IMR-90 (cell line): ENCODE data around the gene SINHCAF. TPM values are rescaled to one million over a fixed set of nuclear protein-coding genes. Genes with fewer than 3 reads are reported as not detected.
"Not testable (repeated sequence)": the region's sequence is repeated elsewhere in the genome, so short reads cannot be mapped to it uniquely, and the experiment has no call there.

Experiments
- ATAC-seq: fragments of 200-7000 bp; cut with Tn5 transposase; 2 replicates; pipeline ENCODE4 v1.9.1; 2020; ENCODE audit warnings: low read depth, mild to moderate bottlenecking, moderate library complexity
- BruUV-seq: library from RNA; stranded (reverse); fragments of 400-500 nt; replicated peaks from 2 replicates; lab custom pipeline; 2021; lab: Mats Ljungman, UMichigan
- CTCF ChIA-PET: fragments of 300-600 bp; formaldehyde crosslinking; extraction: SDS; loops from one replicate; lab custom pipeline; 2021; ENCODE audit warnings: antibody characterized with exemption; lab: Yijun Ruan, JAX
- POLR2A ChIA-PET: fragments of 300-600 bp; sonication (Branson Sonifier 250); formaldehyde crosslinking; loops from one replicate; lab custom pipeline; 2022; ENCODE audit warnings: antibody characterized with exemption; ENCODE audit not compliant: unreplicated experiment; lab: Charles Lee
- DNase-seq: peaks from one replicate; pipeline ENCODE4 v3.0.0; 2013
- H2AFZ ChIP-seq: replicated peaks from 2 replicates; pipeline ENCODE3; 2013; ENCODE audit warnings: low read length, mild to moderate bottlenecking; ENCODE audit not compliant: poor library complexity
- H2AK5ac ChIP-seq: 2 replicates; pipeline ENCODE4 v1.6.1; 2013; ENCODE audit warnings: low read depth, low read length, inconsistent platforms
- H2AK9ac ChIP-seq: replicated peaks from 2 replicates; pipeline ENCODE3; 2013; ENCODE audit warnings: mild to moderate bottlenecking, low read depth, low read length, moderate library complexity; ENCODE audit not compliant: poor library complexity
- H2BK120ac ChIP-seq: 2 replicates; pipeline ENCODE4 v1.6.1; 2013; ENCODE audit warnings: low read depth, low read length, inconsistent platforms
- H2BK15ac ChIP-seq: 3 replicates; pipeline ENCODE4 v1.6.1; 2013; ENCODE audit warnings: low read depth, low read length, inconsistent platforms
- H2BK20ac ChIP-seq: 2 replicates; pipeline ENCODE4 v1.6.1; 2013; ENCODE audit warnings: low read depth, mild to moderate bottlenecking, inconsistent platforms, low read length, moderate library complexity
- H2BK5ac ChIP-seq: 2 replicates; pipeline ENCODE4 v1.6.1; 2013; ENCODE audit warnings: mild to moderate bottlenecking, low read depth, low read length, inconsistent platforms; ENCODE audit not compliant: poor library complexity, severe bottlenecking
- H3K14ac ChIP-seq: replicated peaks from 2 replicates; pipeline ENCODE4 v1.6.1; 2013; ENCODE audit warnings: low read depth, low read length, inconsistent platforms
- H3K18ac ChIP-seq: 2 replicates; pipeline ENCODE4 v1.6.1; 2013; ENCODE audit warnings: low read depth, low read length, control low read depth
- H3K23ac ChIP-seq: 2 replicates; pipeline ENCODE4 v1.6.1; 2013; ENCODE audit warnings: low read depth, low read length, inconsistent platforms
- H3K27ac ChIP-seq: 2 replicates; pipeline ENCODE4 v1.5.1; 2013; ENCODE audit warnings: mild to moderate bottlenecking, control low read depth, low read length; ENCODE audit not compliant: insufficient read depth
- H3K27me3 ChIP-seq: 2 replicates; pipeline ENCODE4 v1.6.1; 2013; ENCODE audit warnings: low read length; ENCODE audit not compliant: control insufficient read depth, insufficient read depth
- H3K36me3 ChIP-seq: 2 replicates; pipeline ENCODE4 v1.6.1; 2013; ENCODE audit warnings: low read length, mixed read lengths; ENCODE audit not compliant: control insufficient read depth, insufficient read depth
- H3K4ac ChIP-seq: 2 replicates; pipeline ENCODE4 v1.6.1; 2013; ENCODE audit warnings: low read depth, low read length, inconsistent platforms
- H3K4me1 ChIP-seq: 2 replicates; pipeline ENCODE4 v1.6.1; 2013; ENCODE audit warnings: low read length, mixed read lengths; ENCODE audit not compliant: control insufficient read depth, insufficient read depth
- H3K4me2 ChIP-seq: 2 replicates; pipeline ENCODE4 v1.6.1; 2013; ENCODE audit warnings: low read depth, mild to moderate bottlenecking, control low read depth, low read length, moderate library complexity
- H3K4me3 ChIP-seq: 2 replicates; pipeline ENCODE4 v1.5.1; 2013; ENCODE audit warnings: low read depth, mild to moderate bottlenecking, control low read depth, low read length, moderate library complexity; ENCODE audit not compliant: insufficient read depth
- H3K56ac ChIP-seq: 2 replicates; pipeline ENCODE4 v1.6.1; 2013; ENCODE audit warnings: low read length, inconsistent platforms; ENCODE audit not compliant: insufficient read depth; ENCODE audit errors: extremely low read depth
- H3K79me1 ChIP-seq, 2 experiments: 2 replicates each; pipeline ENCODE4 v1.6.1; 2013; ENCODE audit warnings: low read length in 2 of 2, inconsistent platforms in 1 of 2, low read depth in 1 of 2
- H3K9ac ChIP-seq: 2 replicates; pipeline ENCODE4 v1.6.1; 2013; ENCODE audit warnings: low read depth, low read length, control low read depth
- H3K9me1 ChIP-seq: 2 replicates; pipeline ENCODE4 v1.6.1; 2013; ENCODE audit warnings: low read length, inconsistent platforms; ENCODE audit not compliant: insufficient read depth
- H3K9me3 ChIP-seq: 2 replicates; pipeline ENCODE4 v1.6.1; 2013; ENCODE audit warnings: low read length; ENCODE audit not compliant: control insufficient read depth, insufficient read depth
- H4K20me1 ChIP-seq: 2 replicates; pipeline ENCODE4 v1.6.1; 2013; ENCODE audit warnings: low read length, inconsistent platforms; ENCODE audit not compliant: insufficient read depth
- H4K5ac ChIP-seq: 2 replicates; pipeline ENCODE4 v1.6.1; 2013; ENCODE audit warnings: mild to moderate bottlenecking, low read depth, low read length, control low read depth
- H4K8ac ChIP-seq, 2 experiments: 2 replicates each; pipeline ENCODE4 v1.6.1; 2013; ENCODE audit warnings: low read depth in 2 of 2, low read length in 2 of 2, control low read depth in 1 of 2, inconsistent platforms in 1 of 2
- H4K91ac ChIP-seq: 2 replicates; pipeline ENCODE4 v1.6.1; 2013; ENCODE audit warnings: low read depth, low read length, inconsistent platforms; ENCODE audit not compliant: insufficient read depth
- BHLHE40 ChIP-seq: fragments of 150-350 bp; IDR thresholded peaks from 2 replicates; pipeline ENCODE4 v1.6.1; 2016; ENCODE audit warnings: mild to moderate bottlenecking, low read depth, low read length
- WGBS, 2 experiments: methylation state at CpG; one replicate each; pipeline versions ENCODE4 v1.1.5 to v1.1.7; 2013; ENCODE audit warnings: missing lambda C conversion rate in 2 of 2; ENCODE audit not compliant: insufficient read length in 1 of 2; ENCODE audit errors: extremely low coverage in 2 of 2; 5-methylcytosine and 5-hydroxymethylcytosine counted together
- dilution Hi-C: fragments of 300-500 bp; cut with HindIII; formaldehyde crosslinking; loops from one replicate; pipeline ENCODE4 v1.14.3; 2018; ENCODE audit warnings: low sequenced_read_pairs; ENCODE audit not compliant: unreplicated experiment
- in situ Hi-C: fragments of 300-500 bp; cut with MboI; formaldehyde crosslinking; loops from 3 replicates; pipeline ENCODE4 v1.14.3; 2019; ENCODE audit warnings: low sequenced_read_pairs, inconsistent platforms, mixed read lengths
- intact Hi-C: fragments of 100-400 bp; cut with micrococcal nuclease; formaldehyde crosslinking; loops from 2 replicates; pipeline ENCODE4 v1.10.0; 2022
- polyA plus RNA-seq, 3 experiments: library from polyadenylated mRNA; depleted of rRNA; stranded (reverse); fragments of >200 nt; gene quantifications; 2 replicates each; pipeline ENCODE4 v1.2.3, GENCODE V29; 2012; ENCODE audit warnings: low replicate concordance in 1 of 3
- total RNA-seq: library from RNA; depleted of rRNA; stranded (reverse); fragments of >200 nt; gene quantifications from 2 replicates; pipeline ENCODE4 v1.2.3, GENCODE V29; 2012

The SINHCAF gene
- total and polyA plus RNA-seq, 2 of the 4 experiments (the other 2 are of a cell fraction) = 21.6 to 30.8 TPM

- no peak for TF ChIP-seq BHLHE40
Measured at GRCh38 chr12:31274520-31275300, 51.2 kb downstream of the SINHCAF start (continued).

DNA sequence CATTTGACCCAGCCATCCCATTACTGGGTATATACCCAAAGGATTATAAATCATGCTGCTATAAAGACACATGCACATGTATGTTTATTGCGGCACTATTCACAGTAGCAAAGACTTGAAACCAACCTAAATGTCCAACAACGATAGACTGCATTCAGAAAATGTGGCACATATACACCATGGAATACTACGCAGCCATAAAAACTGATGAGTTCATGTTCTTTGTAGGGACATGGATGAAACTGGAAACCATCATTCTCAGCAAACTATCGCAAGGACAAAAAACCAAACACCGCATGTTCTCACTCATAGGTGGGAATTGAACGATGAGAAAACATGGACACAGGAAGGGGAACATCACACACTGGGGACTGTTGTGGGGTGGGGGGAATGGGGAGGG, 52.2 kb downstream of the SINHCAF start:
- H2AK5ac ChIP-seq, BruUV-seq, H2AFZ ChIP-seq, H3K23ac ChIP-seq, in situ Hi-C loops, H3K9me1 ChIP-seq, H3K36me3 ChIP-seq, H3K56ac ChIP-seq, H3K4me2 ChIP-seq, H2AK9ac ChIP-seq, DNase-seq, H3K9ac ChIP-seq, H3K9me3 ChIP-seq, H4K8ac ChIP-seq, H2BK120ac ChIP-seq, H3K4ac ChIP-seq, H3K4me3 ChIP-seq, dilution Hi-C loops, ATAC-seq, H4K91ac ChIP-seq, H3K27me3 ChIP-seq, H2BK15ac ChIP-seq, H3K4me1 ChIP-seq, H2BK5ac ChIP-seq, CTCF ChIA-PET, H3K18ac ChIP-seq, H4K20me1 ChIP-seq, H4K5ac ChIP-seq, H3K14ac ChIP-seq, H2BK20ac ChIP-seq, H3K79me1 ChIP-seq, H3K27ac ChIP-seq, POLR2A ChIA-PET: not testable (repeated sequence)
- intact Hi-C loops = loop anchor here (2.0 to 10.0 kb wide), 2 partner anchors 49 to 429 kb away; no protein-coding TSS in a partner anchor
- WGBS, 2 experiments = no CpG with 5 or more reads among the region's 6 CpGs
